Testis (tissue), 2 donors: ENCODE results near the gene TRMO.

Experiments used
- CTCF ChIP-seq, 3 experiments: fragments of 450-650 bp in 2 of 3; fragments of 200-600 bp in 1 of 3; sonication (generic) in 1 of 3; IDR thresholded peaks; one replicate each; pipeline ENCODE4 v1.5.1; 2016 to 2019; ENCODE audit warnings: antibody characterized with exemption in 3 of 3, mild to moderate bottlenecking in 2 of 3, moderate library complexity in 1 of 3
- POLR2A ChIP-seq: fragments of 450-650 bp; IDR thresholded peaks from one replicate; pipeline ENCODE4 v1.6.1; 2017; ENCODE audit warnings: antibody characterized with exemption, mild to moderate bottlenecking, moderate library complexity

GRCh38 chr9:97911970-97912369, 10.3 kb downstream of the TRMO start:
- TF ChIP-seq POLR2A = no peak
- no peak for TF ChIP-seq CTCF (IDR thresholded peaks at IDR 0.05)
